HG03565 (cell line): ENCODE results near the gene MAP3K19.
A peak's percentile ranks its signal among the peaks of the same experiment; 100 is the strongest.
"Not testable (repeated sequence)": the region's sequence is repeated elsewhere in the genome, so short reads cannot be mapped to it uniquely, and the experiment has no call there.

ENCODE experiments used
- ATAC-seq: cut with Tn5 transposase; IDR thresholded peaks from one replicate; pipeline ENCODE4 v1.9.1; 2021; ENCODE audit warnings: mild to moderate bottlenecking, moderate library complexity; ENCODE audit not compliant: unreplicated experiment

Gene MAP3K19

DNA sequence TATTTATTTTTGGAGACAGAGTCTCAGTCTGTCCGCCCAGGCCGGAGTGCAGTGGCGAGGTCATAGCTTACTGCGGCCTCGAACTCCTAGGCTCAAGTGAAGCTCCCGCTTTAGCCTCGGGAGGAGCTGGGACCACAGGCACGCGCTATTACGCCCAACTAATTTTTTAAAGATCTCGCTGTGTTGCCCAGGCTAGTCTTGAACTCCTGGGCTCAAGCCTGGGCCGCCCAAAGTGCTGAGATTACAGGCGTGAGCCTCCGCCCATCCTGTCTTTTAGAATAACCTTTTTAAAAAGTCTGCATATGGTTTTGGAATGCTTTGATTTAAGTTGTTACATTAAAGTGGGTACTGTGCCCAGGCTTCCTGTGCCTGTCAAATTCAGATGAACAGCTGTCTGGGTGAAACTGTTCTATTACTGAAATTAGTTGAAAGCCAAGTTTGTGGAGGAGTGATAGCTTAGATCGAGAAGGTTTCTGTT lies 5.8 kb upstream of the MAP3K19 start:
- ATAC-seq = peak; percentile 23

DNA sequence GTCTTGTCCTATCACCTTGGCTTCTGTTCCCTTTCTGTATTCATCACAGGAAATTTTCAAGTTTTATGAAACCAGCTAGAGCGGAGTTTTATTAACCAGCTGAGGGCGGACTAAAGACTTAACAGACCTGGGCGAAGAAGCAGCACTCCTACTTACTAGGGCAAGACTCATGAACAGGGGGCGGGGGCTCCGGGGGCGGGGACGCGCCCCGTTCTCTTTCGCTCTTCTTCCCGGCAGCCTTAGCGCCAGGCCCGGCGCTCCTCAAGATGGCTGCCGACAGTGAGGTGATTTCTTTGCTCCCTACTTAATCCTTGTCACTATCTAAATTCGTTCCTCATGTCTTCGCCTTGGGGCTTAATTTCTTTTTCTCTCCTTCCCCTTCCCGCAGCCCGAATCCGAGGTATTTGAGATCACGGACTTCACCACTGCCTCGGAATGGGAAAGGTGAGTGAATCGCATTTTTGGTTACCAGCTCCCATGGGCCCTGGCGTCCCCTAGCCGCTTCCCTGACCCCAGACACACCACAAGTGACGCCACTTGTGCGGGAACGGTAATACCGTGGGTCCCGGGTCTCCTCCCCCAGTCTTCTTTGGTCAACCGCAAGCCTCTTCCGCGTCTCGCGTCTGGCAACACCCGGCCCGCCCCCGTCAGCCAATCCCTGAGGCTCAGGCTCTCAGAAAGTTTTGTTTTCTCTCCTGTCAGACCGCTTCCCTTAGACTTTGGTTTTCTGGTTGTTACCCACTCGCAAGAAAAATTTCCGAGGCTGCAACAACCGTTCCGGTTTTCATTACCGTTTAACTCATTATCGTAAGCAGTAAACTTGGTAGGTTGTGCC lies 5.0 kb upstream of the MAP3K19 start, which contains the start of gene RAB3GAP1:
Gene RAB3GAP1 (plus strand): TSS at position 251 of the 835 bp plus-strand sequence. CDS start 16 bp downstream, at position 267.
- peak; percentile 71 for ATAC-seq

DNA sequence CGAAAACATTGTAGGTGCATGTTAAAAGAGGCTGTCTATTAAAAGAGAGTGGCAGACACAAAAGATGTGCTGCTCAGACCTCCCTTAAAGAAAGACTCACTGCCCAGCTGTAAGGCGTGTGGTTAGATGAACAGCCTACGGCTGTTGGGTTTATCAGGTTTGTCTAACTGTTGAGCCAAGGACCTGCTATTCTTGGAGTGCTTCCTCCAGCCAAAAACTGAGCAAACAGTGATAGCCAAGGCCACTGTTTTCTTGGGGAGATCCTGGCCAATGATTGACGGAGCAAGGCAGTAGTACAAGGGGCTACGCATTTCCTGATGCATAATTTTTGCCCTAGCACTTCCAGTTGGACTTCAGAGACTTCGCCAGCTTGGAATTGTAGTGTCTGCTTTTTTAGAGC lies 3.4 kb upstream of the MAP3K19 start:
- no peak for ATAC-seq

DNA sequence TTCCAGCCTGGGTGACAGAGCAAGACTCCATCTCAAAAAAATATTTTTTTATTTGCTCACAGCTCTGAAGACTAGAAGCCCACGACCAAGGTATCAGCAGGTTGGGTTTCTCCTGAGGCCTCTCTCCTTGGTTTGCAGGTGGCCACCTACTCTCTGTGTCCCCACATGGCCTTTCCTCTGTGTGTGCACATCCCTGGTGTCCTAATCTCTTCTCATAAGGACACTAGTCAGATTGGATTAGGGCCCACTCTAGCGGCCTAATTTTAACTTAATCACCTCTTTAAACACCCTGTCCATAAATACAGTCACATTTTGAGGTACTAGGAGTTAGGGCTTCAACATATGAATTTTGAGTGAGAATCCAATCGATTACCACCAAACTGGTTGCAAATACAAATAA lies 2.9 kb upstream of the MAP3K19 start:
- ATAC-seq = no peak

DNA sequence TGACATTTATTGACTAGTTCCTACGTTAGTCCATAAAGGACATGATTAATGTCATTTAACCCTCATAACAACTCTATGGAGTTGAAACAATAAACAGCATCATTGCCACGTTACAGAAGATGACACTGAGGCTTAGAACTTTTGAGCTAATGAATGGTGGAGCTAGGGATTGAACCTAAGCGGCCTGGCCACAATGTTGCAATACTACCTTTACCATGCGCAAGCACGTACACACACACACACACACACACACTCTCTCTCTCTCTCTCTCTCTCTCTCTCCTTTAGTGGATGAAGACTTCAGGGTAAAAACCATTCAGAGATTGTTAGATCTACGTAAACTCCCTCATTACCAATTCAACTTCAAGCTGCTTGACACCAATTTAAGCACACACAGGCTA lies 875 bp upstream of the MAP3K19 start:
- ATAC-seq = no peak

DNA sequence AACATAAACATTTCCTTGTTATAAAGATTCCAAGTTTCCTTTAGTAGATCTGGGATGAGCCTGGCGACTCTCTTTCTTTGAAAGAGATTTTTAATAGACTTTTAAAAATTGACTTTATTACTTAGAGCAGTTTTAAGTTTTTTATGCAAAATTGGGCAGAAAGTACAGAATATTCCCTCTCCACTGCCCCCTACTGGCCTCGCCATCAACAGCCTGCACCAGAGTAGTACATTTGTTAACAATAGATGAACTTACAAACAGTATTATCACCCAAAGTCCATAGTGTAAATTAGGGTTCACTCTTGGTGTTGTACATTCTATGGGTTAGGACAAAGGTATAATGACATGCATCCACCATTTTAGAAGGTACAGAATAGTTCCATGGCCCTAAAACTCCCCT lies 3.9 kb downstream of the MAP3K19 start:
- no peak for ATAC-seq

DNA sequence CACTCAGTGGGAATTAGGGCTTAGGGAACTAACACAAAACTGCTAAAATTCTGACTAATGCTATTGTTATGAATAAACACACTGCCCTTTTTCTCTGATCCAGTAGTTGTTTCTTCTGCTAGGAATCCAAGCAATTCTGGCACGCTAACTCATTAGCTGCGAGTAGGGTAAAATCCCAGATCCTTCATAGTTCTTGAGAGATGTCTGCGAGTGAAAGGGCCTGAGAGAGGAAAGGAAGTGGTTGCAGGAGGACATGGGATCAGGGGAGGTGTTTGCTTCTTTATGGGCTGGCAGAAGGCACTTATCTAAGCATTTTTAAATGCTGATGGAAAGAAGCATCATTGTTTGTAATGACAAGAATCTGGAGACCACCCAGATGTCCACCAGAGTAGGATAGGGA lies 9.4 kb downstream of the MAP3K19 start:
- no peak for ATAC-seq

DNA sequence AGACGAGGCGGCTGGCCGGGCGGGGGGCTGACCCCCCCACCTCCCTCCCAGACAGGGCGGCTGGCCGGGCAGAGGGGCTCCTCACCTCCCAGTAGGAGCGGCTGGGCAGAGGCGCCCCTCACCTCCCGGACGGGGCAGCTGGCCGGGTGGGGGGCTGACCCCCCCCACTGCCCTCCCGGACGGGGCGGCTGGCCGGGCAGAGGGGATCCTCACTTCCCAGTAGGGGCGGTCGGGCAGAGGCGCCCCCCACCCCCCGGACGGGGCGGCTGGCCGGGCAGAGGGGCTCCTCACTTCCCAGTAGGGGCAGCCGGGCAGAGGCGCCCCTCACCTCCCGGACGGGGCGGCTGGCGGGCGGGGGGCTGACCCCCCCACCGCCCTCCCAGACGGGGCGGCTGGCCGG lies 14.0 kb downstream of the MAP3K19 start:
- ATAC-seq = not testable (repeated sequence)

DNA sequence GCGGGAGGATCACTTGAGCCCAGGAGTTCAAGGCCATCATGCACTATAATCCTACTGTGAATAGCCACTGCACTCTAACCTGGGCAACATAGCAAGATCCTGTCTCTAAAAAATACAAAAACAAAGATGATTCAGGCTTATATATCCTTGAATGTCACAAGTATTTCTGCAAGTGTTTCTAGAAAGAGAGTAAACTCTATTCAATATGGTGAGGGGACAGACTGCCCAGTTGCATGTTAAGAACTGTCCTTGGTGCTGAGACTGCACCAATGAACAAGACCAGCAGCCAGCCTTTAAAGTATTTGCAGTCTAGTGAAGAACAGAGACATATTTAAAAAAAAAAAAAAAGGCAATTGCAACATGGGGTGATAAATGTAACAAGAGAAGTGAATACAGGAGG lies 16.4 kb downstream of the MAP3K19 start:
- ATAC-seq = no peak

DNA sequence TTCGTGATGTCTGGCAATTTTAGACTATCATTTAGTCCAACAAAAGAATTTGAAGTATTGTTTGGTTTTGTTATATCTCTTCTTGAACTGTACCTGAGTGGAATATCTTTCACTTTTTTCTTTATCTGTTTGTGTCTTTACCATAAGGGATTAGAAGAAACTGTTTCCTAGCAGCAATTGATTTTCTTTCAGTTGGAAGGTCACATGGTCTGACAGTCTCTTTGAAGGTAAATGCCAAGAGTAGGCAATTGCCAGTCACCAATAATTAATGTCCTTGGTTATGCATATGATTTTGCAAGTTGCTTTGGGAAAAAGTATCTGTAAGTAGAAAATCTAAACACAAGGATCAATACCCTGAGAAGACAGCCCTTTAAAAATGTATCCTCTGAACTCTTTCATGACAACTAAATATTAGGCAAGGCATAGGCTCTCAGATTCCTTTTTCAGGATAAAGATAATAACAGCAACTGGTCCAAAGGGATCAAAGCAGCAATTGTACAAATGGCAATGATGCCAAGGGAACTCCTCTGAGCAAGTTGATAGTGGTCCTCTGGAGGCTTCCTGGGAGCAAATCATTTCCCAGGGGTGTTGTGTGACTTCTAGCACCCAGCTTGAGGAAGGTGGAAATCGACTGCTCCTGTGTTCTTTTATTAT lies 17.6 kb downstream of the MAP3K19 start:
- no peak for ATAC-seq

DNA sequence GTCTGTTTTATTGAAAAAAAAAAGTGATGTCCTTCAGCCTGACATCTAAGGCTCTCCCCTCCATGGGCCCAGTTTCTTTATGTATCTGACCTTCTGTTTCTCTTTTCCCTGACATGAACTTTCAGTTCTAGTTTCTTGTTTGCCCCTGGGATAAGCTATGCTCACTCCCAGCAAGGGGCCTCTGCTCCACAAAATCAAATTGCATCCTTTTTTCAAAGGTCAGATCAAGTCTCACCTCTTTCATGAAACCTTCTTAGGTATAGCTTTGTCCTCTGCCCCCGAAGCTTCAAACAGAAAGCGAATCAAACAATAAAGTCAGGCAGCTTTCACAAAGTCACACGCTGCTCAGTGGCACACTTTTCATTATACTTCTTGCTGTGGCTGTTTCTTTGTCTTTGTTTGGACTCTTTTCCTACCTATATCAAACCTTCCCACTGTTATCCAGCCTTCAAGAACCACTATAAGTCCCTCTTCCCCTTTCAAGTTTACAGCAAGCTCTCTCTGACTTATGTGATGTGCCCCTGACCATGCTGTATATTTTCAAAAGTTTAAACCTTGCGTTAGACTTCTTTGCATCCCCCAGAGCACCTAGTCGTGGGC lies 23.3 kb downstream of the MAP3K19 start:
- no peak for ATAC-seq

DNA sequence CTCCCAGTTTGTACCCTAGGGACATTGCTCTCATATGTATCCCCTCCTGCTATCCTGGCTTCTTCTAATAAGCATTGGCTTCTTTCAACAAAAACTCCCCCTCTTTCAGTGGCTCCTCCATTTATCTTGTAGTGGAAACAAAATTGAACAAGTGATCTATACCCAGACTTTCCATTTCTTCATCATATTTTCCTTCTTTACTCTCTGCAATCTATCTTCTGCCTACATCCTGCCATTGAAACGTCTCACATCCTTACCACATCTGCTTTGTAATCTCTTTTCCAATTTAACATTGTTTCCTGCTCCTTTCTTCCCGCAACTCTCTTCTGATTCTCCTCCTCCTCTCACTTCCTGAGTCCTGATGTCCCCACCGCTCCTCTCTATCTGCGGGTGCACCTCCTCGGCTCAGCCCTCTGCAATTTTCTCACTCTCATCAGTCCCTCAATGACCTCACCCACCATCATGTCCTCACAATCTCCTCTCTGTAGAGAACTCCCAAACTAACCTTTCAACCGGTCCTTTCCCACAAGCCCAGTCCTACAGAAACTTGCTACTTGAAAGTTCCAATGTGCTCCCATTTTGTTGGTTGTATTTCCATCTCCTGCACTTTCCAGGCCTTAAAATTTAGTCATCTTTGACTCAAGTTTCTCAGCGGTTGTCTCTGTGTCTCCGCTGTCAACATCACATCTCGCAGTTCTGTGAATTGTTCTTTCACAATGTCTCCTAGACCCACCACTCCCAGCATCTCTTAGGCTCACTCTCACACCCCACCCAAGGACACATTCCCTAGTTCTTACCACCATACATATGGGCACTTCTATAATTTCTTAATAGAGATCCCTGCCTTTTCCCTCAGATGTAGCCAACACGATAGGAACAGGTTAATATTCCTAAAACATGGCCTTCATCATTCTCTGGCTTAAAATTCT lies 24.0 kb downstream of the MAP3K19 start:
- no peak for ATAC-seq

DNA sequence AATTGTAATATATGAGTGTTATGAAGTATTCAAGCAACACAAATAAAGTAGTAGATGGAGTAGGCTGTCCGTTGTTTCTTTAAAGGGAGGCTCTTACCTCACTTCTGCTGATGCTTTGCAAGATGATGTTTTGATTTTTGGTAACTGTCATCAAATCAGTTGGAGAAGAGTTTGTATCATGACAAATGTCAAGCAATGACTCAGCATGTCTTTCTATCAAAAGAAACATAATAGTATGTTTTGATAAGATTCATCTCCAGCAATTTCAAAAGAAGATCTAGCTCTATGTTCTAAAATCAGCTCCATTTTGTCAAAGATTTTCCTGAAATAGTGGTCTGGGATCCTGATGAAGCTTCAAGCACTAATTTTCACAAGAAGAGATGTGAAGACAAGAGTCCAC lies 25.6 kb downstream of the MAP3K19 start:
- ATAC-seq = no peak

DNA sequence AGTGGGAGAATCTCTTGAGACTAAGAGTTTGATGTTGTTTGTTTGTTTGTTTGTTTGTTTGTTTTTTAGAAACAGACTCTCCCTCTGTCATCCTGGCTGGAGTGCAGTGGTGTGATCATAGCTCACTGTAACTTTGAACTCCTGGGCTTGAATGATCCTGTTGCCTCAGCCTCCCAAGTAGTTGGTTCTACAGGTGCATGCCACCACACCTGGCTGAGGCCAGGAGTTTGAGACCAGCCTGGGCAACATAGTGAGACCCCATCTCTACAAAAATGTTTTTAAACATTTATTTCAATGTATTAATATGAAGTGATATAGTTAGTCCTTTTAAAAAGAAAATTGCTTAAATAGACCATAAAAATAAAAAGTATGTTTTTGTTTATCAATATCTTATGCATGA lies 35.6 kb downstream of the MAP3K19 start:
- no peak for ATAC-seq

DNA sequence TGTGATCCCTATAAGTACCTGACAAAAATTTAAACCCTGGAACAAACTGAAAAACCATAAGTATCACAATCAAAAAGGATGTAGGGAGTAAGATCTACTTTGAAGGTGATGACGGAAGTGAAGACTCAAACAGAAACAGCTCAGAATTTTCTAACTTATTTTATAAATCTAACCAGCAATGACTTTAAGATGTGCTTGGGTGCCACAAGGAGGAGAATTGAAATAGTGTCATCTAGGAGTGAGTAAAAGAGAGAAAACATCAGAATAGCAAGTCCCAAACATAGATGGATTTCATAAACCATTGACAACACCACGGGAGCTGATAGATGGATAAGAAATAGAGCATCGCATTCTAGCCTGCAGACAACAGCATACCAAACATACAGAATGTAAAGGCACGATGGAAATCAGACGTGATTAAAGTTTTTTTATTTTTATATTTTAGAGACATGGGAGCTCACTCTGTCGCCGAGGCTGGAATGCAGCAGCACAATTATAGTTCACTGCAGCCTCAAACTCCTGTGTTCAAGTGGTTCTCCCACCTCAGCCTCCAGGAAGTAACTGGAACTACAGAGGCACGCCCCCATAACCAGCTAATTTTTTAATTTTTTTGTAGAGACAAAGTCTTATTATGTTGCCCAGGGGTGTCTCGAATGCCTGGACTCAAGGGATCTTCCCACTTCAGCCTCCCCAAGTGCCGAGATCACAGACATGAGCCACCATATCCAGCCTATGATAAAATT lies 36.9 kb downstream of the MAP3K19 start:
- no peak for ATAC-seq

DNA sequence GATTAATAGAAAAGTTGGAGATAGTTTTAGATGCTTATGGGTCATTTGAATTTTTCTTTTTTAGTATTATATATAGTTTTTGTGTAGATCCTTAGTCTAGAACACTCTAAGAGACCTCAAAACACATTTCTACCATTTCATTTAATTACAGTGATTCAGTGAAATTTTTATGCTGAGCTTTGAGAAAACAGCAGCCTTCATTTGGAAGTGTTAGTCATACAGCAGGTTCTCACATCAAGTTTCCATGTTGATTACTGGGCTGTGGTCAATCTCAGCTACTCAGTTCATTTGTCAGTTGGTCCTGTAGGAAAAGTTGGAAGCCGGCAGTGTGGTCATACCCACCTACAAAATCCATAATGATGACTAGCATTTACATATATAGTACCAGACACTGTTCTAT lies 37.9 kb downstream of the MAP3K19 start:
- no peak for ATAC-seq

DNA sequence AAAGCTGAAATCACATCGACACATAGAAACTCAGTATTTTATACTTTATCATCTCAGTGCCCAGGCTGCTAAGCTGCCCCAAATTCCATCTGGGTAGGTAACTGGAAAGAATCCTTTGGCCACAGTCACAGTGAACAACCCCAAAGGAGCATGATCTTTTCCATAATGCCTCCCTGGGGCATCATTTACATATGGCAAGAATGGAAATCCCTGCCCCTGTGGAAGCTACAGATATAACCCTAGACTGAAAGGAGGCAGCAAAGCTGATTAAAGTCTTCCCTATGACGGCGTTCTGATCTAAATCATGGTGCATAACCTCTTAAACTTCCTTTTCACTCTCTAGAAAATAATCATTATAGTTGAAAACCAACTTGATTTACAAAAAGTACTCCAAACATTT lies 41.5 kb downstream of the MAP3K19 start:
- no peak for ATAC-seq

DNA sequence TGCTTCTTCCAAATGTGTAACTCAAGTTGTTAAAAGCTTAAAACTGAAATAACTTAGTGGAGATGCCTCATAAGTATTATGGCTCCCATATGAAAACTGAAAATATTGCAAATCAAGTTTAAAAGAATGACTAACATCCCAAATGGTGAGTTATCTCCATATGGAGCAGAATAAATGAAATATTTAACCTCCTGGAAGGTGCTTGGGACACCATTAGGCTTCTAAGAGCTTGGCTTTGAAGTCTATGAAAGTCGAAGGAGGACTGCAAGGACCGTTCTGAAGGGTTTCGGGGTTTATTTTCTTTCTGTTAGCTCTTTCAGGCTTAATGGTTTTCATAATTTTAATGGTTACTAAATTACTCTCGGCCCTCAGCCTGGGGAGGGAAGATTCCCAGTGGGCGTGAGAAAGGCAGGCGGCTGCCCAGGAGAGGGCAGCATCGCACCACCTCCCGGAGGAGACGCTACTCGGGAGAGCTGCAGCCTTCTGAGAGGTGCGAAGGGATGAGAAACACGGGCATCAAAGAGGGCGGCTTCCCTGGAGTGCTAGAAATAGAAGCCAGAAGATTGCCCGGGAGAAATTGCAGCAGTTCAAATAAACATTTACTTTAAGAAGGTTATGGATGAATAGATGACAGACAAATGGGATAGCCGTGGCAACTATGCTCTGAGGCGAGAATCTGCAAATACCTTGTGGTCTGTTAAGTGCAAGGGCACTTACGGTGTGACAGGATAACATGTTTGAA lies 43.1 kb downstream of the MAP3K19 start:
- ATAC-seq = peak; percentile 76

DNA sequence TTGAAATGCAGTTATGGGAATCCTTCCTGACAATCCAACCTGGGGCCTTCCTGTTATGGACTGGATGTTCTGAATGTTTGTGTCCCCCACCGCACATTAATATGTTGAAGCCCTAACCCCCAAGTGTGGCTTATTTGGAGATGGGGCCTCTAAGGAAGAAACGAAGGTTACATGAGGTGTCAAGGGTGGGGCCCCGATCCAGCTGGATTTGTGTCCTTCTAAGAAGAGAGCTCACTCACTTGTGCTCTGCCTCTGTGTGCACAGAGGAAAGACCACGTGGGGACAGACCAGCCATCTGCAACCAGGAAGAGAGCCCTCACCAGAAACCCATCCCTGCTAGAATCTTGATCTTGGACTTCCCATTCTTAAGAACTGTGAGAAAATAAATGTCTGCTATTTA lies 44.4 kb downstream of the MAP3K19 start:
- ATAC-seq = no peak
